Body of pancreas (tissue), 4 donors: Measurements from ENCODE around the gene STIM1. TPM values are rescaled to one million over a fixed set of nuclear protein-coding genes. Genes with fewer than 3 reads are reported as not detected.

Source experiments
- ATAC-seq: fragments of 150-250 bp; one replicate; pipeline ENCODE4 v1.9.1; 2016
- DNase-seq, 4 donors: peaks; one replicate each; pipeline ENCODE4 v3.0.0-alpha.2; 2019
- H3K27ac ChIP-seq, 4 donors: fragments of 200-600 bp; sonication (generic); 1 replicate in 3 of 4; 2 replicates in 1 of 4; pipeline versions ENCODE4 v1.5.1 to v1.6.1; 2016 to 2019; ENCODE audit warnings: mild to moderate bottlenecking in 1 of 4, mixed read lengths in 1 of 4, moderate library complexity in 1 of 4
- H3K27me3 ChIP-seq, 2 donors: fragments of 200-600 bp; sonication (generic); one replicate each; pipeline ENCODE4 v1.6.0; 2016; ENCODE audit warnings: mild to moderate bottlenecking in 1 of 2
- H3K36me3 ChIP-seq, 2 donors: fragments of 200-600 bp; sonication (generic); replicated peaks in 1 of 2; 2 replicates each; pipeline ENCODE4 v1.5.1; 2016; ENCODE audit warnings: low read depth in 2 of 2; ENCODE audit not compliant: insufficient read depth in 1 of 2
- H3K4me1 ChIP-seq: fragments of 200-600 bp; sonication (generic); one replicate; pipeline ENCODE4 v1.6.0; 2016
- H3K4me3 ChIP-seq, 2 donors: fragments of 200-600 bp; sonication (generic); 1 replicate in 1 of 2; 2 replicates in 1 of 2; pipeline ENCODE4 v1.5.1; 2016 to 2019
- H3K9me3 ChIP-seq, 3 donors: fragments of 200-600 bp; sonication (generic); 1 replicate in 2 of 3; 2 replicates in 1 of 3; pipeline ENCODE4 v1.5.1; 2016
- POLR2A ChIP-seq, 3 donors: fragments of 450-650 bp; IDR thresholded peaks; one replicate each; pipeline ENCODE4 v1.6.1; 2016; ENCODE audit warnings: antibody characterized with exemption in 3 of 3, mild to moderate bottlenecking in 2 of 3
- WGBS, 2 donors: methylation state at CpG; one replicate each; pipeline ENCODE4 v1.1.5; 2017; 5-methylcytosine and 5-hydroxymethylcytosine counted together
- intact Hi-C: fragments of 100-400 bp; cut with DNase I; formaldehyde crosslinking; loops from one replicate; pipeline ENCODE4 v1.15.1; 2023
- total RNA-seq, 2 donors: library from RNA; depleted of rRNA; stranded (reverse); fragments of >200 nt; gene quantifications; one replicate each; pipeline ENCODE4 v1.1.0, GENCODE V29; 2016
- TF ChIP-seq, protein P1 (sequence below), 7 experiments: fragments of 450-650 bp in 4 of 7; fragments of 200-600 bp in 3 of 7; sonication (generic) in 3 of 7; IDR thresholded peaks; one replicate each; pipeline ENCODE4 v1.5.1; 2016 to 2019; ENCODE audit warnings: antibody characterized with exemption in 7 of 7

STIM1 gene
- total RNA-seq, 2 donors from 2014 or later, result 20.4 to 24.6 TPM

DNA sequence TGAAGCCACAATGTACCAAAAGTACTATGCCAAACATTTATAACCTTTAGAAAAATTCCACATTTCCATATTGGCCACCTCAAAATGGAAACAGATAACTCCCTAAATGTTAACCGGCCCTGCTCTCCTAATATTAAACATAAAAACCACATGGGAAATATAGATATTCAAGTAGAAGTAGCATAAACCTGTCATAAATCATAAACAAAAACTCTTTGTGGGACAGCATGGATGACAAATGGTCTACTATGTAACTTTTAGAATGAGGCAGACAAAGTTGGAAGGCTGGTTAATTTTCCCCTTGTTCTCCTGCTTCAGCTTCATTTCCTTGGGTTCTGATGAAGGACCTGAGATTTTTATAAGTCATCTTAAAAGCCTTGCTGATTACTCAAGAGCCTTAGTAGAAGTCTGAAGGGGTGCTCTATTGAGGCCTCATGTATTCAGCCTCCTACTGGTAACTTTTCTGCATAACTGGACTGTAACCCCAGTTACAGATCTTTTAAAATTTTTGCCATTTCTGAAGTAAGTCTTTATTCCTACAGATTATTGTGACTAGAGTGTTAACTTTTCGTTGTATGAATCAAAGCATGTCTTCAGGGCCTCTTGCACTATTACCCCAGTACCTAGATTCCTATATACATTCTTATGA lies 116.4 kb downstream of the STIM1 start:
- no peaks in the 10 kb centered on the region for H3K9me3 ChIP-seq
- no peak overlapping the region for H3K4me3 ChIP-seq
- intact Hi-C loops, result no loop called here
- no peaks in the 10 kb centered on the region for H3K36me3 ChIP-seq
- TF ChIP-seq, protein P1, sequence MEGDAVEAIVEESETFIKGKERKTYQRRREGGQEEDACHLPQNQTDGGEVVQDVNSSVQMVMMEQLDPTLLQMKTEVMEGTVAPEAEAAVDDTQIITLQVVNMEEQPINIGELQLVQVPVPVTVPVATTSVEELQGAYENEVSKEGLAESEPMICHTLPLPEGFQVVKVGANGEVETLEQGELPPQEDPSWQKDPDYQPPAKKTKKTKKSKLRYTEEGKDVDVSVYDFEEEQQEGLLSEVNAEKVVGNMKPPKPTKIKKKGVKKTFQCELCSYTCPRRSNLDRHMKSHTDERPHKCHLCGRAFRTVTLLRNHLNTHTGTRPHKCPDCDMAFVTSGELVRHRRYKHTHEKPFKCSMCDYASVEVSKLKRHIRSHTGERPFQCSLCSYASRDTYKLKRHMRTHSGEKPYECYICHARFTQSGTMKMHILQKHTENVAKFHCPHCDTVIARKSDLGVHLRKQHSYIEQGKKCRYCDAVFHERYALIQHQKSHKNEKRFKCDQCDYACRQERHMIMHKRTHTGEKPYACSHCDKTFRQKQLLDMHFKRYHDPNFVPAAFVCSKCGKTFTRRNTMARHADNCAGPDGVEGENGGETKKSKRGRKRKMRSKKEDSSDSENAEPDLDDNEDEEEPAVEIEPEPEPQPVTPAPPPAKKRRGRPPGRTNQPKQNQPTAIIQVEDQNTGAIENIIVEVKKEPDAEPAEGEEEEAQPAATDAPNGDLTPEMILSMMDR (IDR thresholded peaks at IDR 0.05), result no peak
- TF ChIP-seq POLR2A (IDR thresholded peaks at IDR 0.05), result no peak
- DNase-seq (no peak), ATAC-seq (no peak)
- 75 to 82% methylated on average over 2 of the region's 2 CpGs for WGBS, 2 donors
- no peak overlapping the region for H3K27ac ChIP-seq
- H3K27me3 ChIP-seq, result no peaks in the 10 kb centered on the region
- H3K4me1 ChIP-seq, result no peaks in the 10 kb centered on the region

DNA sequence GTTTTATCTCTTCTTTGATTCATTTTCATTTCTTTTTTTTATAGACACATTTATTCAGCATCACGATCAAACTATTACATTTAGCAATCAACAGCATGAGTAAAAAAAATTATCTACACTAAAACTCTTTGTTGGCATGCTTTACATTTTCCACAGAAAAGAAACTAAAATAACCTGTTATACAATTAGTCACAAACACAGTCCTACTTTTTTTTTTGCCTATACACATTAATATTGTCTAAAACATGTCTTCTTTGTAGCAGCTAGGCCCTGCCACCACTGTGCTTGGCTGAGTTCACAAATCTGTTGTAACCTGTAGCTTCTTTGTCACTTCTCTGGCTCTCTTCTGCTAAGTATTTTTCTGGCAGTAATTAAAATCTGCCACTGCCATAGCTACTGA lies 117.0 kb downstream of the STIM1 start:
- Histone ChIP-seq H3K4me1 (no peaks in the 10 kb centered on the region), H3K27ac (no peak overlapping the region), H3K4me3 (no peak overlapping the region), H3K9me3 (no peaks in the 10 kb centered on the region), H3K27me3 (no peaks in the 10 kb centered on the region), H3K36me3 (no peaks in the 10 kb centered on the region)
- TF ChIP-seq, protein P1 (IDR thresholded peaks at IDR 0.05), result no peak
- TF ChIP-seq POLR2A (IDR thresholded peaks at IDR 0.05), result no peak
- intact Hi-C loops, result no loop called here
- no peak for ATAC-seq
- no peak for DNase-seq
- WGBS, 2 donors, result 26 to 39% methylated on average over 1 of the region's 1 CpG

DNA sequence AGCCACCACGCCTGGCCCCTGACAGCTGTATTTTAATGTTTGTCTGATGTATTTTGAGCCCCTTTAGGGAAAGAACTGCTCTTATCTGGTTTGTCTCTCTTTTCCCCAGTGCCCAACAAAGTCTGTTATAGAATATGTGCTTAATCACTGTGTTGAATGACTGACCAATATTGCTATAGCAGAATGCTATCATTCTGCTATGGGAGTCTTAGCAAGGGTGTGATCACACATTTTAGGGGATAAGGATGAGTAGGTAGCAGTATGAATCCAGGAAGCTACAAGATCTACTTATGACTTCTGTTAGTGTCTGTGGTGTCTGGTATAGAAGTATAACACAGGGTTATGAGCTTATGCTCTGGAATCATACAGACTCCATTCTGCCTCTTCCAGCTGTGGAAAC lies 121.6 kb downstream of the STIM1 start:
- 87 to 100% methylated on average over 1 of the region's 1 CpG for WGBS, 2 donors
- H3K9me3 ChIP-seq, result no peaks in the 10 kb centered on the region
- DNase-seq (no peak), ATAC-seq (no peak)
- H3K36me3 ChIP-seq, result no peaks in the 10 kb centered on the region
- no peaks in the 10 kb centered on the region for H3K27me3 ChIP-seq
- no peak overlapping the region for H3K27ac ChIP-seq
- peaks cover 12% of the 10 kb centered on the region for H3K4me1 ChIP-seq
- TF ChIP-seq, protein P1 (IDR thresholded peaks at IDR 0.05), result no peak
- TF ChIP-seq POLR2A (IDR thresholded peaks at IDR 0.05), result no peak
- H3K4me3 ChIP-seq, result no peak overlapping the region
- intact Hi-C loops, result no loop called here

DNA sequence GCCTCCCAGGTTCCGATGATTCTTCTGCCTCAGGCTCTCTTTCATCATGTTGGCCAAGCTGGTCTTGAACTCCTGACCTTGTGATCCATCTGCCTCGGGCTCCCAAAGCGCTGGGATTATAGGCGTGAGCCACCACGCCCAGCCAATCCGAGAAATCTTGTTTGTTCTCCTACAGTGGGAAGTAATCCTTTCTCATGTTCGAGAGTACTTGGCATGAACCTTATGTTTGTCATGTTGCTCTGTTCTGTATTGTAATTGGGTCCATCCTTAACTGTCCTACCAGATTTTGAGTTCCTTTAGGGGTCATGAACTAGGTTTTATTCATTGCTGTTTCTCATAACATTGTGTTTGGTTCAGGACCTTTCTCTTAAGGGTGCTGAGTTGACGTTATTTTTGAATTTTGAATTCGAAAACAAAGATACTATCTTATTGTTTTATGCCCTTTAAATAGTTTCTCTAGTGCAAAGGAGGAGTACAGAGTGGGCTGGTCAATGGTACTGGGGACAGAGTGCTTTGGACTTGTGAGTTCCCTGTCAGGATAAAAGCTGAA lies 125.7 kb downstream of the STIM1 start:
- Histone ChIP-seq H3K27ac (no peak overlapping the region), H3K36me3 (no peaks in the 10 kb centered on the region), H3K9me3 (no peaks in the 10 kb centered on the region), H3K27me3 (no peaks in the 10 kb centered on the region), H3K4me1 (peaks cover 16% of the 10 kb centered on the region), H3K4me3 (no peak overlapping the region)
- ATAC-seq, result no peak
- intact Hi-C loops, result no loop called here
- 85 to 91% methylated on average over 9 of the region's 9 CpGs for WGBS, 2 donors
- TF ChIP-seq, protein P1 (IDR thresholded peaks at IDR 0.05), result no peak
- no peak for TF ChIP-seq POLR2A (IDR thresholded peaks at IDR 0.05)
- DNase-seq, result no peak

DNA sequence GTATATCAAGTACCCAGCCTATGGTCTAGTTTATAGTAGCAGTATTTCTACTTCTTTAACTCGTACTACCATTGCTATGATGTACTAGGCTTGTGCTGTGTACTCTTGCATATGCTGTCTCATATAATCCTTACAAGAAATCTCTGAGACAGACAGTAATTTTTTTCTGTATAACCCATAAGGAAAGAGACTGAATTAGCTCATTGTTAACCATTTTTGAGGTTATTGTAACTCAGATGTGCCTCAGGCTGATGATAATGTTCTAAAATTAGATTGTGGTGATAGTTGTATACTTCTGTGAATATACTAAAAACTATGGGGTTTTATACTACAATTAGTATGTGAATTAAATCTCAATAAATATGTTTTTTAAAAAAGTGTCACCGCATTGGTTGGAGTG lies 127.0 kb downstream of the STIM1 start:
- DNase-seq, result no peak
- intact Hi-C loops, result no loop called here
- no peak for ATAC-seq
- Histone ChIP-seq H3K27ac (no peak overlapping the region), H3K4me1 (peaks cover 25% of the 10 kb centered on the region), H3K9me3 (no peaks in the 10 kb centered on the region), H3K36me3 (no peaks in the 10 kb centered on the region), H3K27me3 (no peaks in the 10 kb centered on the region), H3K4me3 (no peak overlapping the region)
- 96 to 98% methylated on average over 2 of the region's 2 CpGs for WGBS, 2 donors
- no peak for TF ChIP-seq POLR2A (IDR thresholded peaks at IDR 0.05)
- TF ChIP-seq, protein P1 (IDR thresholded peaks at IDR 0.05), result no peak
